GM23248 (cell line): ENCODE measurements around the gene SPEN. TPM values are rescaled to one million over a fixed set of nuclear protein-coding genes. Genes with fewer than 3 reads are reported as not detected.

Experiments
- DNase-seq: peaks from one replicate; pipeline ENCODE4 v3.0.0-alpha.2; 2015
- H2AFZ ChIP-seq: fragments of 200-600 bp; sonication (generic); 2 replicates; pipeline ENCODE4 v1.6.1; 2016; ENCODE audit warnings: antibody characterized with exemption
- H3F3A ChIP-seq: fragments of 200-600 bp; sonication (generic); 2 replicates; pipeline ENCODE4 v1.6.1; 2016; ENCODE audit warnings: mild to moderate bottlenecking, antibody characterized with exemption, mixed run types; ENCODE audit not compliant: insufficient read depth
- H3K27ac ChIP-seq: fragments of 200-600 bp; sonication (generic); 2 replicates; pipeline ENCODE4 v1.5.1; 2016; ENCODE audit warnings: mild to moderate bottlenecking
- H3K27me3 ChIP-seq: fragments of 200-600 bp; sonication (generic); replicated peaks from 2 replicates; pipeline ENCODE4 v1.6.1; 2016; ENCODE audit warnings: mild to moderate bottlenecking; ENCODE audit not compliant: insufficient read depth
- H3K36me3 ChIP-seq: fragments of 200-600 bp; sonication (generic); 2 replicates; pipeline ENCODE4 v1.6.1; 2016; ENCODE audit warnings: low read depth, mild to moderate bottlenecking
- H3K4me1 ChIP-seq: fragments of 200-600 bp; sonication (generic); 2 replicates; pipeline ENCODE4 v1.6.1; 2016; ENCODE audit warnings: mild to moderate bottlenecking; ENCODE audit not compliant: insufficient read depth
- H3K4me2 ChIP-seq: fragments of 200-600 bp; sonication (generic); one replicate; pipeline ENCODE4 v1.6.1; 2016; ENCODE audit warnings: mild to moderate bottlenecking; ENCODE audit not compliant: unreplicated experiment
- H3K4me3 ChIP-seq: fragments of 200-600 bp; sonication (generic); 2 replicates; pipeline ENCODE4 v1.5.1; 2016; ENCODE audit warnings: mild to moderate bottlenecking
- H3K79me2 ChIP-seq: fragments of 200-600 bp; sonication (generic); 2 replicates; pipeline ENCODE4 v1.6.1; 2016; ENCODE audit warnings: mild to moderate bottlenecking; ENCODE audit not compliant: insufficient read depth
- H3K9ac ChIP-seq: fragments of 200-600 bp; sonication (generic); 2 replicates; pipeline ENCODE4 v1.6.1; 2016; ENCODE audit warnings: mild to moderate bottlenecking
- H3K9me2 ChIP-seq: fragments of 200-600 bp; sonication (generic); 2 replicates; pipeline ENCODE4 v1.6.1; 2016; ENCODE audit warnings: mixed run types, mild to moderate bottlenecking, moderate library complexity; ENCODE audit not compliant: insufficient read depth
- H3K9me3 ChIP-seq: fragments of 200-600 bp; sonication (generic); one replicate; pipeline ENCODE4 v1.6.1; 2017; ENCODE audit warnings: low read depth
- H4K20me1 ChIP-seq: fragments of 200-600 bp; sonication (generic); 2 replicates; pipeline ENCODE4 v1.6.0; 2016; ENCODE audit not compliant: insufficient read depth
- EZH2 ChIP-seq: fragments of 200-600 bp; sonication (generic); IDR thresholded peaks from 2 replicates; pipeline ENCODE4 v1.6.1; 2018; ENCODE audit warnings: antibody characterized with exemption, mild to moderate bottlenecking; ENCODE audit not compliant: insufficient read depth, poor library complexity, severe bottlenecking
- EZH2phosphoT487 ChIP-seq: fragments of 200-600 bp; sonication (generic); IDR thresholded peaks from 2 replicates; pipeline ENCODE4 v1.6.1; 2018; ENCODE audit warnings: antibody characterized with exemption, moderate library complexity, mild to moderate bottlenecking, low read depth; ENCODE audit not compliant: insufficient read depth
- WGBS, 2 experiments: methylation state at CpG; one replicate each; pipeline ENCODE4 v1.1.6; 2015 to 2017; ENCODE audit warnings: low lambda C conversion rate in 2 of 2, low coverage in 1 of 2; ENCODE audit errors: missing lambda C conversion rate in 2 of 2; 5-methylcytosine and 5-hydroxymethylcytosine counted together
- in situ Hi-C: fragments of 300-500 bp; cut with MboI; formaldehyde crosslinking; loops from 2 replicates; pipeline ENCODE4 v1.15.0; 2020
- polyA plus RNA-seq: library from polyadenylated mRNA; unstranded; fragments of >200 nt; fragmentation: Nextera tagmentation; extraction: Ambion mirVana; gene quantifications from 2 replicates; pipeline ENCODE4 v1.2.1, GENCODE V29; 2016
- total RNA-seq: library from RNA; depleted of rRNA; stranded (reverse); fragments of >200 nt; shearing (Covaris generic); gene quantifications from 2 replicates; pipeline ENCODE4 v1.2.3, GENCODE V29; 2014

Gene SPEN
- total and polyA plus RNA-seq, 2 experiments from 2014 or later, result 16.5 to 17.2 TPM

GRCh38 chr1:15951341-15952153, 104.0 kb downstream of the SPEN start:
- Histone ChIP-seq H3K9ac (peak overlapping the region; percentile 96), H3K4me3 (no peak overlapping the region)

GRCh38 chr1:15952317-15953258, 105.1 kb downstream of the SPEN start:
- Histone ChIP-seq H3K36me3 (no peaks in the 10 kb centered on the region), H3K4me1 (peaks cover 84% of the 10 kb centered on the region), H4K20me1 (no peaks in the 10 kb centered on the region), H3K9me3 (no peaks in the 10 kb centered on the region), H3F3A (peaks cover 63% of the 10 kb centered on the region), H3K27ac (peak overlapping the region; percentile 100), H3K9ac (peak overlapping the region; percentile 96), H2AFZ (no peak overlapping the region), H3K9me2 (no peaks in the 10 kb centered on the region), H3K4me2 (peak overlapping the region; percentile 86), H3K4me3 (peak overlapping the region; percentile 42), H3K79me2 (peaks cover 74% of the 10 kb centered on the region), H3K27me3 (no peaks in the 10 kb centered on the region)
- WGBS, 2 experiments, result 41 to 43% methylated on average over 27 of the region's 27 CpGs
- DNase-seq, result peak; percentile 98
- TF ChIP-seq EZH2, result no peak
- no peak for TF ChIP-seq EZH2phosphoT487
- in situ Hi-C loops, result no loop called here

More at GRCh38 chr1:15951341-15952153, 104.0 kb downstream of the SPEN start:
- Histone ChIP-seq H3K27ac (peak overlapping the region; percentile 100), H3K79me2 (peaks cover 74% of the 10 kb centered on the region), H3K9me2 (no peaks in the 10 kb centered on the region), H3K4me1 (peaks cover 83% of the 10 kb centered on the region), H2AFZ (no peak overlapping the region), H3K4me2 (peak overlapping the region; percentile 86), H3K36me3 (no peaks in the 10 kb centered on the region), H3K9me3 (no peaks in the 10 kb centered on the region), H3K27me3 (no peaks in the 10 kb centered on the region), H4K20me1 (no peaks in the 10 kb centered on the region), H3F3A (peaks cover 65% of the 10 kb centered on the region)
- DNase-seq, result peak; percentile 59
- TF ChIP-seq EZH2phosphoT487 (no peak), EZH2 (no peak)
- in situ Hi-C loops, result no loop called here
- 43 to 45% methylated on average over 23 of the region's 23 CpGs for WGBS, 2 experiments

GRCh38 chr1:15953294-15953771, 105.8 kb downstream of the SPEN start:
- WGBS, 2 experiments, result 29 to 33% methylated on average over 11 of the region's 11 CpGs
- in situ Hi-C loops, result no loop called here
- Histone ChIP-seq H3K9me3 (no peaks in the 10 kb centered on the region), H3K4me2 (peak overlapping the region; percentile 86), H2AFZ (no peak overlapping the region), H3K27me3 (no peaks in the 10 kb centered on the region), H3K27ac (peak overlapping the region; percentile 100), H3K9me2 (no peaks in the 10 kb centered on the region), H3K4me3 (no peak overlapping the region), H3F3A (peaks cover 55% of the 10 kb centered on the region), H4K20me1 (no peaks in the 10 kb centered on the region), H3K9ac (peak overlapping the region; percentile 96), H3K36me3 (no peaks in the 10 kb centered on the region), H3K79me2 (peaks cover 74% of the 10 kb centered on the region), H3K4me1 (peaks cover 77% of the 10 kb centered on the region)
- peak; percentile 61 for DNase-seq
- TF ChIP-seq EZH2phosphoT487, result no peak
- no peak for TF ChIP-seq EZH2

- H3K27ac ChIP-seq, result peak overlapping the region; percentile 100
- H3K4me1 ChIP-seq, result peaks cover 72% of the 10 kb centered on the region
- in situ Hi-C loops, result no loop called here
- 10 to 13% methylated on average over 1 of the region's 1 CpG for WGBS, 2 experiments
- no peak overlapping the region for H2AFZ ChIP-seq
- no peak for TF ChIP-seq EZH2
- TF ChIP-seq EZH2phosphoT487, result no peak
- DNase-seq, result no peak
- H3K9me3 ChIP-seq, result no peaks in the 10 kb centered on the region
- peaks cover 79% of the 10 kb centered on the region for H3K79me2 ChIP-seq
- H3K4me2 ChIP-seq, result peak overlapping the region; percentile 86
- H3K9me2 ChIP-seq, result no peaks in the 10 kb centered on the region
- no peak overlapping the region for H3K4me3 ChIP-seq
- no peaks in the 10 kb centered on the region for H3K36me3 ChIP-seq
- H4K20me1 ChIP-seq, result no peaks in the 10 kb centered on the region
- peak overlapping the region; percentile 96; the same call in 1 of the 2 replicates for H3K9ac ChIP-seq
- no peaks in the 10 kb centered on the region for H3K27me3 ChIP-seq
- peaks cover 51% of the 10 kb centered on the region for H3F3A ChIP-seq
Measured at GRCh38 chr1:15953791-15954241, 106.3 kb downstream of the SPEN start.
